Measurements from ENCODE around the gene PRSS2.

GRCh38 chr7:142740786-142741185, 30.0 kb upstream of the PRSS2 start:
- TF ChIP-seq CTCF (IDR thresholded peaks at IDR 0.05; ENCODE audit: insufficient read depth, low read length), result no peak
- no peak for TF ChIP-seq POLR2AphosphoS5 (IDR thresholded peaks at IDR 0.05; ENCODE audit: low read depth)
